Gastrocnemius medialis (tissue), 4 donors: Measurements from ENCODE around the gene SLC39A11.

ENCODE experiments used
- POLR2A ChIP-seq, 2 donors: fragments of 450-650 bp; IDR thresholded peaks; one replicate each; pipeline ENCODE4 v1.6.1; 2017; ENCODE audit warnings: antibody characterized with exemption in 2 of 2, mild to moderate bottlenecking in 2 of 2, moderate library complexity in 2 of 2
- TF ChIP-seq, protein P1 (sequence below), 5 experiments: fragments of 450-650 bp in 3 of 5; fragments of 200-600 bp in 2 of 5; sonication (generic) in 2 of 5; IDR thresholded peaks in 4 of 5; conservative IDR thresholded peaks in 1 of 5; 1 replicate in 4 of 5; 2 replicates in 1 of 5; pipeline ENCODE4 v1.5.1; 2016 to 2019; ENCODE audit warnings: antibody characterized with exemption in 5 of 5, mild to moderate bottlenecking in 3 of 5, moderate library complexity in 3 of 5

DNA sequence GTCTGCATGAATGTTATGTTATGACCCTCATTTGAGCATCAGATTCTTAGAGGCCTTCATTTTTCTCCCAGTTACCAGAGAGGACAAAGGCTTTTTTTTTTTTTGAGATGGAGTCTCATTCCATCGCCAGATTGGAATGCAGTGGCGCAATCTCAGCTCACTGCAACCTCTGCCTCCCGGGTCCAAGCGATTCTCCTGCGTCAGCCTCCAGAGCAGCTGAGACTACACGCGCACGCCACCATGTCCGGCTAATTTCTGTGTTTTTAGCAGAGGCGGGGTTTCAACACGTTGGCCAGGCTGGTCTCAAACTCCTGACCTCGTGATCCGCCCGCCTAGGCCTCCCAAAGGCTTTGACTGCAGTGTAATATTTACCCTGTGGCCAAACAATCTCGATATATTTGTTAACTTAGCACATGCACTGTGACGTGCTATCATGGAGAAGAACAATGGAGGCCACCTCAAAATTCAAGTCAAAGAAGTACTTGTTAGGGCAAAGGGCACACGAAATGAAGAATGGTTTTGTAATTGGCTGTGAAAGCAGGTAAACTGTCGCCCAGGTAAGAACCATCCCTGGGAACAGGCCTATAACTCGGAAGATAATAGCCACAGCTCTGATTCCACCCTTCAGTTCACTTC, 303.4 kb downstream of the SLC39A11 start:
- TF ChIP-seq, protein P1, sequence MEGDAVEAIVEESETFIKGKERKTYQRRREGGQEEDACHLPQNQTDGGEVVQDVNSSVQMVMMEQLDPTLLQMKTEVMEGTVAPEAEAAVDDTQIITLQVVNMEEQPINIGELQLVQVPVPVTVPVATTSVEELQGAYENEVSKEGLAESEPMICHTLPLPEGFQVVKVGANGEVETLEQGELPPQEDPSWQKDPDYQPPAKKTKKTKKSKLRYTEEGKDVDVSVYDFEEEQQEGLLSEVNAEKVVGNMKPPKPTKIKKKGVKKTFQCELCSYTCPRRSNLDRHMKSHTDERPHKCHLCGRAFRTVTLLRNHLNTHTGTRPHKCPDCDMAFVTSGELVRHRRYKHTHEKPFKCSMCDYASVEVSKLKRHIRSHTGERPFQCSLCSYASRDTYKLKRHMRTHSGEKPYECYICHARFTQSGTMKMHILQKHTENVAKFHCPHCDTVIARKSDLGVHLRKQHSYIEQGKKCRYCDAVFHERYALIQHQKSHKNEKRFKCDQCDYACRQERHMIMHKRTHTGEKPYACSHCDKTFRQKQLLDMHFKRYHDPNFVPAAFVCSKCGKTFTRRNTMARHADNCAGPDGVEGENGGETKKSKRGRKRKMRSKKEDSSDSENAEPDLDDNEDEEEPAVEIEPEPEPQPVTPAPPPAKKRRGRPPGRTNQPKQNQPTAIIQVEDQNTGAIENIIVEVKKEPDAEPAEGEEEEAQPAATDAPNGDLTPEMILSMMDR (IDR thresholded peaks at IDR 0.05 in 4 of 5, conservative IDR thresholded peaks at IDR 0.05 in 1 of 5) = no peak
- TF ChIP-seq POLR2A (IDR thresholded peaks at IDR 0.05) = no peak
